WTC11 (cell line): ENCODE measurements around the gene CDCP1.

Source experiments
- ATF1 ChIP-seq: sonication (generic); formaldehyde crosslinking; IDR thresholded peaks from 2 replicates; pipeline ENCODE4 v1.8.1; 2023; ENCODE audit warnings: mild to moderate bottlenecking, moderate library complexity, missing genetic modification reagents
- ETV6 ChIP-seq: sonication (generic); formaldehyde crosslinking; IDR thresholded peaks from 2 replicates; pipeline ENCODE4 v1.8.1; 2022; ENCODE audit warnings: mild to moderate bottlenecking, missing genetic modification reagents
- JUN ChIP-seq: sonication (generic); formaldehyde crosslinking; IDR thresholded peaks from 2 replicates; pipeline ENCODE4 v1.8.0; 2023; ENCODE audit warnings: mild to moderate bottlenecking, missing genetic modification reagents
- NFE2L1 ChIP-seq: sonication (generic); formaldehyde crosslinking; IDR thresholded peaks from 2 replicates; pipeline ENCODE4 v1.8.1; 2023; ENCODE audit warnings: missing genetic modification reagents
- TEAD4 ChIP-seq: sonication (generic); formaldehyde crosslinking; IDR thresholded peaks from 2 replicates; pipeline ENCODE4 v1.8.0; 2022; ENCODE audit warnings: mild to moderate bottlenecking, missing genetic modification reagents
- ZBTB21 ChIP-seq: sonication (generic); formaldehyde crosslinking; IDR thresholded peaks from 2 replicates; pipeline ENCODE4 v1.8.1; 2023; ENCODE audit warnings: mild to moderate bottlenecking, missing genetic modification reagents, borderline replicate concordance
- TF ChIP-seq, protein P1 (sequence below): sonication (generic); formaldehyde crosslinking; IDR thresholded peaks from 2 replicates; pipeline ENCODE4 v1.8.0; 2022; ENCODE audit warnings: mild to moderate bottlenecking, missing genetic modification reagents
- TF ChIP-seq, protein P2 (sequence below): fragments of 200-600 bp; IDR thresholded peaks from 2 replicates; pipeline ENCODE4 v1.8.0; 2022; ENCODE audit warnings: antibody characterized with exemption
- TF ChIP-seq, protein P3 (sequence below): sonication (generic); formaldehyde crosslinking; IDR thresholded peaks from 2 replicates; pipeline ENCODE4 v1.8.1; 2023; ENCODE audit warnings: mild to moderate bottlenecking, missing genetic modification reagents, moderate library complexity
- TF ChIP-seq, protein P4 (sequence below): sonication (generic); formaldehyde crosslinking; IDR thresholded peaks from 2 replicates; pipeline ENCODE4 v1.8.1; 2022; ENCODE audit warnings: mild to moderate bottlenecking, missing genetic modification reagents, moderate library complexity, borderline replicate concordance
- TF ChIP-seq, protein P5 (sequence below): sonication (generic); formaldehyde crosslinking; conservative IDR thresholded peaks from 2 replicates; pipeline ENCODE4 v1.8.1; 2023; ENCODE audit warnings: mild to moderate bottlenecking, low read depth, missing genetic modification reagents, moderate library complexity
- TF ChIP-seq, protein P6 (sequence below): sonication (generic); formaldehyde crosslinking; IDR thresholded peaks from 2 replicates; pipeline ENCODE4 v1.8.1; 2022; ENCODE audit warnings: low read depth, mild to moderate bottlenecking, moderate library complexity, missing genetic modification reagents, borderline replicate concordance
- TF ChIP-seq, protein P7 (sequence below): sonication (generic); formaldehyde crosslinking; IDR thresholded peaks from 2 replicates; pipeline ENCODE4 v1.8.1; 2022; ENCODE audit warnings: low read depth, missing genetic modification reagents, borderline replicate concordance

DNA sequence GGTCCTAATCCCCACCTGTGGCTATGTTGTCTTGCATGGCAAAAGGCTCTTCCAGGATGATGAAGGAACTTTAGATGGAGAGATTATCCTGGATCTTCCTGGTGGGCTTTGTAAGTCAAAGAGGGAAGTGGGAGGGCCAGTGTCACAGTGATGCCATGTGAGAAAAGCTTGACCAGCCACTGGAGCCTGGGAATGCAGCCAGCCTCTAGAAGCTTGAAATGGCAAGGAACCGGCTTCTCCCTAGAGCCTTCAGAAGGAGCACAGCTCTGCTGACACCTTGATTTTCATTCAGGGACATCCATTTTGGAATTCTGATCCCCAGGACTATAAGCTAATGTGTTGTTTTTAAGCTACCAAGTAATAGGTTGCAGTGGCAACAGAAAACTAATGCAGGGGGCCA lies 61.8 kb downstream of the CDCP1 start:
- TF ChIP-seq, protein P1, sequence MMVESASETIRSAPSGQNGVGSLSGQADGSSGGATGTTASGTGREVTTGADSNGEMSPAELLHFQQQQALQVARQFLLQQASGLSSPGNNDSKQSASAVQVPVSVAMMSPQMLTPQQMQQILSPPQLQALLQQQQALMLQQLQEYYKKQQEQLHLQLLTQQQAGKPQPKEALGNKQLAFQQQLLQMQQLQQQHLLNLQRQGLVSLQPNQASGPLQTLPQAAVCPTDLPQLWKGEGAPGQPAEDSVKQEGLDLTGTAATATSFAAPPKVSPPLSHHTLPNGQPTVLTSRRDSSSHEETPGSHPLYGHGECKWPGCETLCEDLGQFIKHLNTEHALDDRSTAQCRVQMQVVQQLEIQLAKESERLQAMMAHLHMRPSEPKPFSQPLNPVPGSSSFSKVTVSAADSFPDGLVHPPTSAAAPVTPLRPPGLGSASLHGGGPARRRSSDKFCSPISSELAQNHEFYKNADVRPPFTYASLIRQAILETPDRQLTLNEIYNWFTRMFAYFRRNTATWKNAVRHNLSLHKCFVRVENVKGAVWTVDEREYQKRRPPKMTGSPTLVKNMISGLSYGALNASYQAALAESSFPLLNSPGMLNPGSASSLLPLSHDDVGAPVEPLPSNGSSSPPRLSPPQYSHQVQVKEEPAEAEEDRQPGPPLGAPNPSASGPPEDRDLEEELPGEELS (CRISPR knock-in tag) = no peak
- no peak for TF ChIP-seq TEAD4 (CRISPR knock-in tag)
- no peak for TF ChIP-seq NFE2L1 (CRISPR knock-in tag)
- TF ChIP-seq, protein P2, sequence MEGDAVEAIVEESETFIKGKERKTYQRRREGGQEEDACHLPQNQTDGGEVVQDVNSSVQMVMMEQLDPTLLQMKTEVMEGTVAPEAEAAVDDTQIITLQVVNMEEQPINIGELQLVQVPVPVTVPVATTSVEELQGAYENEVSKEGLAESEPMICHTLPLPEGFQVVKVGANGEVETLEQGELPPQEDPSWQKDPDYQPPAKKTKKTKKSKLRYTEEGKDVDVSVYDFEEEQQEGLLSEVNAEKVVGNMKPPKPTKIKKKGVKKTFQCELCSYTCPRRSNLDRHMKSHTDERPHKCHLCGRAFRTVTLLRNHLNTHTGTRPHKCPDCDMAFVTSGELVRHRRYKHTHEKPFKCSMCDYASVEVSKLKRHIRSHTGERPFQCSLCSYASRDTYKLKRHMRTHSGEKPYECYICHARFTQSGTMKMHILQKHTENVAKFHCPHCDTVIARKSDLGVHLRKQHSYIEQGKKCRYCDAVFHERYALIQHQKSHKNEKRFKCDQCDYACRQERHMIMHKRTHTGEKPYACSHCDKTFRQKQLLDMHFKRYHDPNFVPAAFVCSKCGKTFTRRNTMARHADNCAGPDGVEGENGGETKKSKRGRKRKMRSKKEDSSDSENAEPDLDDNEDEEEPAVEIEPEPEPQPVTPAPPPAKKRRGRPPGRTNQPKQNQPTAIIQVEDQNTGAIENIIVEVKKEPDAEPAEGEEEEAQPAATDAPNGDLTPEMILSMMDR = no peak
- TF ChIP-seq, protein P3, sequence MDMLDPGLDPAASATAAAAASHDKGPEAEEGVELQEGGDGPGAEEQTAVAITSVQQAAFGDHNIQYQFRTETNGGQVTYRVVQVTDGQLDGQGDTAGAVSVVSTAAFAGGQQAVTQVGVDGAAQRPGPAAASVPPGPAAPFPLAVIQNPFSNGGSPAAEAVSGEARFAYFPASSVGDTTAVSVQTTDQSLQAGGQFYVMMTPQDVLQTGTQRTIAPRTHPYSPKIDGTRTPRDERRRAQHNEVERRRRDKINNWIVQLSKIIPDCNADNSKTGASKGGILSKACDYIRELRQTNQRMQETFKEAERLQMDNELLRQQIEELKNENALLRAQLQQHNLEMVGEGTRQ (CRISPR knock-in tag) = no peak
- TF ChIP-seq, protein P4, sequence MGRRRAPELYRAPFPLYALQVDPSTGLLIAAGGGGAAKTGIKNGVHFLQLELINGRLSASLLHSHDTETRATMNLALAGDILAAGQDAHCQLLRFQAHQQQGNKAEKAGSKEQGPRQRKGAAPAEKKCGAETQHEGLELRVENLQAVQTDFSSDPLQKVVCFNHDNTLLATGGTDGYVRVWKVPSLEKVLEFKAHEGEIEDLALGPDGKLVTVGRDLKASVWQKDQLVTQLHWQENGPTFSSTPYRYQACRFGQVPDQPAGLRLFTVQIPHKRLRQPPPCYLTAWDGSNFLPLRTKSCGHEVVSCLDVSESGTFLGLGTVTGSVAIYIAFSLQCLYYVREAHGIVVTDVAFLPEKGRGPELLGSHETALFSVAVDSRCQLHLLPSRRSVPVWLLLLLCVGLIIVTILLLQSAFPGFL (CRISPR knock-in tag) = no peak
- no peak for TF ChIP-seq ETV6
- TF ChIP-seq ZBTB21 (CRISPR knock-in tag) = no peak
- TF ChIP-seq, protein P5, sequence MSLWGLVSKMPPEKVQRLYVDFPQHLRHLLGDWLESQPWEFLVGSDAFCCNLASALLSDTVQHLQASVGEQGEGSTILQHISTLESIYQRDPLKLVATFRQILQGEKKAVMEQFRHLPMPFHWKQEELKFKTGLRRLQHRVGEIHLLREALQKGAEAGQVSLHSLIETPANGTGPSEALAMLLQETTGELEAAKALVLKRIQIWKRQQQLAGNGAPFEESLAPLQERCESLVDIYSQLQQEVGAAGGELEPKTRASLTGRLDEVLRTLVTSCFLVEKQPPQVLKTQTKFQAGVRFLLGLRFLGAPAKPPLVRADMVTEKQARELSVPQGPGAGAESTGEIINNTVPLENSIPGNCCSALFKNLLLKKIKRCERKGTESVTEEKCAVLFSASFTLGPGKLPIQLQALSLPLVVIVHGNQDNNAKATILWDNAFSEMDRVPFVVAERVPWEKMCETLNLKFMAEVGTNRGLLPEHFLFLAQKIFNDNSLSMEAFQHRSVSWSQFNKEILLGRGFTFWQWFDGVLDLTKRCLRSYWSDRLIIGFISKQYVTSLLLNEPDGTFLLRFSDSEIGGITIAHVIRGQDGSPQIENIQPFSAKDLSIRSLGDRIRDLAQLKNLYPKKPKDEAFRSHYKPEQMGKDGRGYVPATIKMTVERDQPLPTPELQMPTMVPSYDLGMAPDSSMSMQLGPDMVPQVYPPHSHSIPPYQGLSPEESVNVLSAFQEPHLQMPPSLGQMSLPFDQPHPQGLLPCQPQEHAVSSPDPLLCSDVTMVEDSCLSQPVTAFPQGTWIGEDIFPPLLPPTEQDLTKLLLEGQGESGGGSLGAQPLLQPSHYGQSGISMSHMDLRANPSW (CRISPR knock-in tag) = no peak
- TF ChIP-seq, protein P6, sequence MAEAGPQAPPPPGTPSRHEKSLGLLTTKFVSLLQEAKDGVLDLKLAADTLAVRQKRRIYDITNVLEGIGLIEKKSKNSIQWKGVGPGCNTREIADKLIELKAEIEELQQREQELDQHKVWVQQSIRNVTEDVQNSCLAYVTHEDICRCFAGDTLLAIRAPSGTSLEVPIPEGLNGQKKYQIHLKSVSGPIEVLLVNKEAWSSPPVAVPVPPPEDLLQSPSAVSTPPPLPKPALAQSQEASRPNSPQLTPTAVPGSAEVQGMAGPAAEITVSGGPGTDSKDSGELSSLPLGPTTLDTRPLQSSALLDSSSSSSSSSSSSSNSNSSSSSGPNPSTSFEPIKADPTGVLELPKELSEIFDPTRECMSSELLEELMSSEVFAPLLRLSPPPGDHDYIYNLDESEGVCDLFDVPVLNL (CRISPR knock-in tag) = no peak
- no peak for TF ChIP-seq ATF1
- TF ChIP-seq, protein P7, sequence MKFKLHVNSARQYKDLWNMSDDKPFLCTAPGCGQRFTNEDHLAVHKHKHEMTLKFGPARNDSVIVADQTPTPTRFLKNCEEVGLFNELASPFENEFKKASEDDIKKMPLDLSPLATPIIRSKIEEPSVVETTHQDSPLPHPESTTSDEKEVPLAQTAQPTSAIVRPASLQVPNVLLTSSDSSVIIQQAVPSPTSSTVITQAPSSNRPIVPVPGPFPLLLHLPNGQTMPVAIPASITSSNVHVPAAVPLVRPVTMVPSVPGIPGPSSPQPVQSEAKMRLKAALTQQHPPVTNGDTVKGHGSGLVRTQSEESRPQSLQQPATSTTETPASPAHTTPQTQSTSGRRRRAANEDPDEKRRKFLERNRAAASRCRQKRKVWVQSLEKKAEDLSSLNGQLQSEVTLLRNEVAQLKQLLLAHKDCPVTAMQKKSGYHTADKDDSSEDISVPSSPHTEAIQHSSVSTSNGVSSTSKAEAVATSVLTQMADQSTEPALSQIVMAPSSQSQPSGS (CRISPR knock-in tag) = no peak
- no peak for TF ChIP-seq JUN
